GM19467 (cell line): ENCODE measurements around the gene GLG1.
"Not testable (repeated sequence)": the region's sequence is repeated elsewhere in the genome, so short reads cannot be mapped to it uniquely, and the experiment has no call there.

Experiments used
- ATAC-seq: cut with Tn5 transposase; IDR thresholded peaks from one replicate; pipeline ENCODE4 v1.9.1; 2021; ENCODE audit warnings: mild to moderate bottlenecking, moderate library complexity; ENCODE audit not compliant: unreplicated experiment

The GLG1 gene

GRCh38 chr16:74542911-74543578 lies 63.9 kb downstream of the GLG1 start:
- ATAC-seq = not testable (repeated sequence)

DNA sequence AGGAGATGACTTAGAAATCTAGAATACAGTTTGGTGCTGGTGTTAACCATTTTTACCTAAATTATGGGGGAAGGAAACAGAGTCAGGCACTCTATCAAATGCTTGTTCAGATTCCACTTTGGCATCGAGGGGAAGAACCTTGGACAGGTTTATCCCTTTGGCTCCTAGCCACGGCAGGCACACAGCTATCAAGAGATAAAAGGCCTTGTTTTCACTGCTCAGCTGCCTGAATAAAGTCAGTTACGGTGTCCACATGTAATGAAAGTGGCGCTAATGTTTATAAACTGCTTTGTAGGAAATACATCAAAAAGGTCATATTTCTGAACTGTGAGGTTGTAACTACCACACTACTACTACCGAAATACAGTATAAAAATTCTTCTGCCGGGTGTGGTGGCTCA lies 66.3 kb downstream of the GLG1 start:
- not testable (repeated sequence) for ATAC-seq

- ATAC-seq = not testable (repeated sequence)
Observed at GRCh38 chr16:74538801-74539200, 68.1 kb downstream of the GLG1 start.

DNA sequence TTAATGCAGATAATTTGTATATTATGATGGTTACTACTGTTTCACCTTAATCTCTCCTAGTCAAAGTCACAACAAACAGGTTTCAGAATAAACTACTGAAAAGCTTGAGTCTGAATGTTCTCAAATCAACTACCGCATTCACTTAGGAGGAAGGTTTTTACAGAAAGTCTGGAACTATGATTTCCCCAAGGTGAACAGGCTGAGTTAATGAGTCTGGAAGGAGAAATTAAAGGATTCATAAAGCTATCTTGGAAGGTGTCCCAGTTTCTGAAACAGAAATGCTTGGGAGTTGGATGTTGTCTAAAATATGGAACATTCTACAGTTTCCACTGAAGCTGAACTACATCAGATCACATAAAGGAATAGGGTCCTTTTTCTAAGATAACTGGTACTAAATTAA lies 69.2 kb downstream of the GLG1 start:
- not testable (repeated sequence) for ATAC-seq

DNA sequence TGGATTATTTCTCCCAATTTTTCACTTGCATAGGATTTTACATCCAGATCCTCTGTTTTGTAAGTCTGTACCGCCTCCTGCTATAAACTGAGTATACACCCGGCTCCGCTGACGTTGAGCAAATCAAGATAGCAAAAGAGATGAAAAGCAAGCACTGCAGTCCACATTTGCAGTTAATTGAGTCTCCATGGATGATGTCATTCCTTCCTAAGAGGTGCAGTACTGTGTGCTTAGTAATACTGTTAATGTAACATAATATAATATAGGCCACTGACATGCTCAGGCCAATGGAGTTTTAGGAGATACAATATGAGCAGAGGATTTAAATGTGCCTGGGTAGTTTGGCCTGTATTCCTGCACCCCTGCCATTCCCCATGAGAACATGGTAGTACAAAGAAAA lies 72.3 kb downstream of the GLG1 start:
- ATAC-seq = not testable (repeated sequence)

- ATAC-seq = no peak
Observed at GRCh38 chr16:74524926-74525325, 82.0 kb downstream of the GLG1 start.

- ATAC-seq = no peak
Observed at GRCh38 chr16:74524117-74524516, 82.8 kb downstream of the GLG1 start.

DNA sequence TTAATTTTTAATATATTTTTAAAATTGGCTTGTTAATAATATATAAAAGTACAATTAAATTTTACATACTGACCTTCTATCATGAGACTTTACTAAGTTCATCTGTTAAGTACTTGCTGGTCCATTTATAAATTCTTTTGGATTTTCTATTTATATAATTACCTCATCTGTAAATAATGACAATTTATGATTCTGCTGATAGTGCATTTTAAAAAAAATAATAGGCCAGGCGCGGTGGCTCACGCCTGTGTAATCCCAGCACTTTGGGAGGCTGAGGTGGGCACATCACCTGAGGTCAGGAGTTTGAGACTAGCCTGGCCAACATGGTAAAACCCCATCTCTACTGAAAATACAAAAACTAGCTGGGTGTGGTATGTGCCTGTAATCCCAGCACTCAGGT lies 83.2 kb downstream of the GLG1 start:
- ATAC-seq = not testable (repeated sequence)

- no peak for ATAC-seq
Observed at GRCh38 chr16:74522160-74522559, 84.8 kb downstream of the GLG1 start.

DNA sequence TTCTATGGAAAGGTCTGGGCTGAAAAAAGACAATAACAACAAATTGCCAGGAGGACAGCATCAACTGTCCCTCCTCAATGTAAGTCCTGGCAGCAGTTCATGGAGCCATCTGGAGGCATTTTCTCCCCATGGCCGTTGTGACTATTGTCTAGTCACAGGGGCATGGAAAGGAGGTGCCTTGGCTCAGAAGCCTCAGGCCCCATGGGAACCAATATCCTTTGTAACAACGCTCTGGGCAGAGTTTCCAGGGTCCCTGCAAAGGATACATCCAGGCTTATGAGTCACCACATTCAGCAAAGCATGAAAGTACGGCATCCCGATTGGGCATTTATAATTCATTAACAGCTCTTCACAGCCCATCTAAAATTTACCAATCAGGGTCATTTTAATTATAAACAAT lies 85.2 kb downstream of the GLG1 start:
- no peak for ATAC-seq

- ATAC-seq = not testable (repeated sequence)
Observed at GRCh38 chr16:74518934-74519333, 88.0 kb downstream of the GLG1 start.

GRCh38 chr16:74511961-74512360 lies 95.0 kb downstream of the GLG1 start:
- ATAC-seq = no peak

DNA sequence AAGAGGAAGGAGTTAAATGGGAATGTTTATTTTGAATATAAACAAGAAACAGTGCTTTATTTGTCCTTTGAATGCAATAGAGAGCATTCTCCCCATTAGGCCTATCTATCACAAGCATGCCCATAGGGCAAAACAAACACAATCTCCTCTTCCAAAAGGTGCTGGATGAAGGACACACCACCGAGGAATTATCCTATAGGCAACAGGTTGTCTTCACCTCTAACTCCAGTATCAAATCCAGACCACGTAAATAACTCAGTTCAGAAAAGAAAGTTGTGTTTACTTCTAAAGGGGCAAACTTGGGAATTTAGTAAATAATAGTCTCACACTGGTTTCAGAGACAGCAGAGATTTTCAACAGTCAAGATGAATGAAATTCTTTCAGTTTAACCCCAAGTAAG lies 101.9 kb downstream of the GLG1 start:
- ATAC-seq = no peak

- no peak for ATAC-seq
Observed at GRCh38 chr16:74503412-74503811, 103.5 kb downstream of the GLG1 start.

DNA sequence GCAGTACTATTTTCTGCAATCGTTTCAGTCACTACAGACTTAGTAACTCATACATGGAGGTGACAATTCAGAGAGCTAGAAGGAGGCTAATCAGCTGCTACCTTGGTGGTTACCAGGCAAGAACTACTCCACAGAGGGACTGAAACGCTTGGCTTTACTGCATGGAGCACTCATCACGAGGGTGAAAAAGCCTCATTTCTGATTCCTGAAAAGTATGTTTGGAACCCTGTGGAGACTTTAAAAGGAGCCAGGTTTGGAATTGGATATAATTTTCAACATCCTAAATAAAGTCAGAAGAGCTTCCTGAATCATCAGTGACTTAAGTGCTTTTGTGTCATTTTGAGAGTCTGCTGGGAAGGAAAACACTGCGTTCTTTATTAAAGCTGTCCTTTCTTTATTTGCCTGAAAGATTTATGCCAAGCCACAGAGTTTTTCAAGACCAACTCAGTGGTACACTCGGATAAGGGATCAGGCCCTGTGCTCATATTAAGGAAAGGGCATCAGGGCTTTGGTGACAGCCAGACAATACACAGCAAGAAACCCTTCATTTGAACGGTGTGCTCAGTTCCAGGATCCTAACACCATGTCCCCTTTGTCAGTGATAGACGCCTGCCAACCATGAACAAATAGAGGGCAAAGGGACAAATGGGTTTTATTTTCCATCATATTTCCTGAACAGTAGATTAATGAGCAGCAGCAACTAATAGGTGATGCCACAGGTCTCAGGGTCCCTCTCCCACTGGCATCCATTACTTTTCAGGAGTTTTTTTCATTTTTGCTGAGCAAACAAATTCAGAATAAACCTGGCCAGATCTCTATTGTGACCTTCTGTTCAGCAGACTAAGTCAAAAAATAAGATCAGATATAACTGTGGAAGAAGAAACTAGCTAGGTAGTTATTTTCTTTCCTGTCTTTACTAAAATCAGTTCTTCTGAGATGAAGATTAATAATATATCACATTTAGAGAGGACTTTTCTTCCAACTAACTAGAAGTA lies 105.1 kb downstream of the GLG1 start:
- no peak for ATAC-seq

- no peak for ATAC-seq
Observed at GRCh38 chr16:74500907-74501306, 106.0 kb downstream of the GLG1 start.

DNA sequence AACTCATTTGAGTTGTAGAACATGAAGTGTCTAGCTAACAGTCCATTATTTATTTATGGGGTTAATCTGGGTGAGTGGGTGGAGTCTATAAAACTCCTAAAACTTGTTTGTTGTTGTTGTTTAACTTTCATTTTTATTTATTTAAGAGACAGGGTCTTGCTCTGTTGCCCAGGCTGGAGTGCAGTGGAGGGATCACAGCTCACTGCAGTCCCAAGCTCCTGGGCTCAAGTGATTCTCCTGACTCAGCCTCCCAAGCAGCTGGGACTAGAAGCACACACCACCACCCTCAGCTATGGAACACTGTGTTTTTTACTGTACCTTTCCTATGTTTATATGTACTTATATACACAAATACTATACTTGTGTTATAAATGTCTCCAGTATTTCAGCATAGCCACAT lies 107.8 kb downstream of the GLG1 start:
- no peak for ATAC-seq

- no peak for ATAC-seq
Observed at GRCh38 chr16:74497761-74498160, 109.2 kb downstream of the GLG1 start.

DNA sequence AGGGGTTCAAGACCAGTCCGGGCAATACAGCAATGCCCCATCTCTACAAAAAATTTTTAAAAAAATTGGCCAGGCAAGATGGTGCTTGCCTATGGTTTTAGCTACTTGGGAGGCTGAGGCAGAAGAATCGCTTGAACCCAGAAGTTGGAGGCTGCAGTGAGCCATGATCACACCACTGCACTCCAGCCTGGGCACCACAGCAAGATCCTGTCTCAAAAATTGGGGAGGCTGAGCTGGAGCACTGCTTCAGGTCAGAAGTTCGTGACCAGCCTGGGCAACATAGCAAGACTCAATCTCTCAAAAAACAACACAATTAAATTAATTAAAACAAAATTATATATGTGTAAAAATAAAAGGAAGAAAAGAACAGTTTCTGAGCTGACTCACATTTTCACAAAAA lies 110.9 kb downstream of the GLG1 start:
- no peak for ATAC-seq

DNA sequence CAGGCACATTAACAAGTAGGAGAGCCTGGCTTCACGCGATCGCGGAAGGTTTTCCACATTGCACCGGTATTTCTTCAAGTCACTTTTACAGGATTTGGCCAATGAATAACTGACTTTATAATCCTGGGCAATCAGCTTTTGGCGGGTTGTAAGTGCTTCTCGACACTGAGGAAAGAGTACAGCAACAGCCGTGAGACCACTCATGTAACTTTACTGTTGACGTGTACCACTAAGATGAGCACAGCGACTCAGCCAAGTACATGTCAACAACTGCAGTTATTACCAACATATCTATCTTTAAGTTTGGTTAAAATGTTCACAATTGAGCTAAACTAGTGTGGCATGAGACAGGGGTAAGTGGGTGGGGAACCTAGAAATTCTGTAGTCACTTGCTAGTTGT lies 113.9 kb downstream of the GLG1 start:
- ATAC-seq = no peak

GRCh38 chr16:74487634-74488495 lies 119.0 kb downstream of the GLG1 start:
- ATAC-seq = no peak
